K562 (cell line): ENCODE results near the gene ZSWIM8. TPM values are rescaled to one million over a fixed set of nuclear protein-coding genes. Genes with fewer than 3 reads are reported as not detected.
A peak's percentile ranks its signal among the peaks of the same experiment; 100 is the strongest.

Experiments
- ARID1B ChIP-seq: fragments of 450-650 bp; IDR thresholded peaks from 2 replicates; pipeline ENCODE4 v1.6.1; 2016; ENCODE audit warnings: antibody characterized with exemption, mild to moderate bottlenecking, inconsistent platforms
- DMBX1 ChIP-seq: fragments of 250-450 bp; sonication (Bioruptor Pico); IDR thresholded peaks from 2 replicates; pipeline ENCODE4 v1.8.0; 2022; ENCODE audit warnings: inconsistent platforms, mild to moderate bottlenecking, moderate library complexity, borderline replicate concordance
- ELK1 ChIP-seq: sonication (generic); formaldehyde crosslinking; IDR thresholded peaks from 2 replicates; pipeline ENCODE4 v1.8.1; 2022; ENCODE audit warnings: missing genetic modification reagents
- FOXJ2 ChIP-seq: fragments of 200-800 bp; sonication (Bioruptor generic); IDR thresholded peaks from 2 replicates; pipeline ENCODE4 v1.6.1; 2016; ENCODE audit warnings: missing genetic modification characterization, missing compliant biosample characterization
- FOXP1 ChIP-seq: sonication (generic); formaldehyde crosslinking; IDR thresholded peaks from 2 replicates; pipeline ENCODE4 v1.8.0; 2022; ENCODE audit warnings: mild to moderate bottlenecking, missing genetic modification reagents
- FOXP4 ChIP-seq: sonication (generic); formaldehyde crosslinking; IDR thresholded peaks from 2 replicates; pipeline ENCODE4 v1.8.0; 2022; ENCODE audit warnings: mild to moderate bottlenecking, missing genetic modification reagents, borderline replicate concordance
- HBP1 ChIP-seq: fragments of 450-650 bp; formaldehyde crosslinking; IDR thresholded peaks from 2 replicates; pipeline ENCODE4 v1.4.0; 2022; ENCODE audit warnings: missing genetic modification characterization
- KLF10 ChIP-seq: fragments of 250-450 bp; sonication (Bioruptor Pico); IDR thresholded peaks from 2 replicates; pipeline ENCODE4 v1.6.1; 2021; ENCODE audit warnings: matching md5 sums
- KLF16 ChIP-seq: IDR thresholded peaks from 2 replicates; pipeline ENCODE4 v1.6.1; 2016; ENCODE audit warnings: antibody characterized with exemption
- NCOA6 ChIP-seq: fragments of 450-650 bp; IDR thresholded peaks from 2 replicates; pipeline ENCODE4 v1.6.1; 2017; ENCODE audit warnings: mild to moderate bottlenecking
- NKRF ChIP-seq: fragments of 450-650 bp; IDR thresholded peaks from 2 replicates; pipeline ENCODE4 v1.6.1; 2016; ENCODE audit warnings: borderline replicate concordance
- OTX1 ChIP-seq: fragments of 450-650 bp; formaldehyde crosslinking; IDR thresholded peaks from 2 replicates; pipeline ENCODE4 v1.4.0; 2022; ENCODE audit warnings: mild to moderate bottlenecking
- POLR3A ChIP-seq: IDR thresholded peaks from 2 replicates; pipeline ENCODE4 v1.6.1; 2011; ENCODE audit warnings: borderline replicate concordance, mild to moderate bottlenecking, moderate library complexity; ENCODE audit not compliant: insufficient read length, insufficient read depth; ENCODE audit errors: extremely low read depth
- POLR3G ChIP-seq: IDR thresholded peaks from 2 replicates; pipeline ENCODE4 v1.6.1; 2011; ENCODE audit not compliant: insufficient read length, insufficient replicate concordance; ENCODE audit errors: extremely low read depth
- SMARCE1 ChIP-seq: fragments of 450-650 bp; IDR thresholded peaks from 2 replicates; pipeline ENCODE4 v1.7.1; 2016; ENCODE audit warnings: mild to moderate bottlenecking
- ZNF134 ChIP-seq: fragments of 250-450 bp; sonication (Bioruptor Pico); conservative IDR thresholded peaks from 2 replicates; pipeline ENCODE4 v1.4.0; 2020
- ZNF140 ChIP-seq: fragments of 250-450 bp; sonication (Bioruptor Pico); IDR thresholded peaks from 2 replicates; pipeline ENCODE4 v1.8.0; 2021; ENCODE audit warnings: moderate library complexity, mild to moderate bottlenecking, inconsistent platforms
- ZNF23 ChIP-seq: fragments of 250-450 bp; sonication (Bioruptor Pico); IDR thresholded peaks from 2 replicates; pipeline ENCODE4 v1.4.0; 2020; ENCODE audit warnings: mild to moderate bottlenecking
- ZNF282 ChIP-seq: sonication (generic); formaldehyde crosslinking; IDR thresholded peaks from 2 replicates; pipeline ENCODE4 v1.8.1; 2023; ENCODE audit warnings: missing genetic modification reagents
- ZNF444 ChIP-seq: fragments of 250-450 bp; sonication (Bioruptor Pico); IDR thresholded peaks from 2 replicates; pipeline ENCODE4 v1.4.0; 2020; ENCODE audit warnings: mild to moderate bottlenecking, moderate library complexity
- polyA plus RNA-seq, 8 experiments: library from polyadenylated mRNA; depleted of rRNA in 4 of 8; stranded (reverse) in 5 of 8; unstranded in 3 of 8; fragments of >200 nt; fragmentation: Nextera tagmentation in 2 of 8; fragmentation: Illumina TruSeq in 1 of 8; extraction: Ambion mirVana in 2 of 8; extraction: Trizol in 1 of 8; gene quantifications; 2 replicates each; pipeline versions ENCODE4 v1.2.1 to v1.2.3, GENCODE V29; 2011 to 2014; ENCODE audit warnings: inconsistent platforms in 1 of 8, missing spikeins in 1 of 8
- total RNA-seq, 7 experiments: library from RNA; depleted of rRNA in 6 of 7; stranded (reverse); fragments of >200 nt in 6 of 7; fragmentation: Illumina TruSeq in 2 of 7; extraction: Trizol in 2 of 7; gene quantifications; 2 replicates each; pipeline versions ENCODE4 v1.2.1 to v1.2.3, GENCODE V29; 2011 to 2021; ENCODE audit warnings: low replicate concordance in 1 of 7
- TF ChIP-seq, protein P1 (sequence below), 2 experiments: IDR thresholded peaks; 2 replicates each; pipeline ENCODE4 v1.6.1; 2011; ENCODE audit warnings: borderline replicate concordance in 1 of 2, control low read depth in 1 of 2, low read depth in 1 of 2, low read length in 1 of 2, mild to moderate bottlenecking in 1 of 2, mixed read lengths in 1 of 2, moderate library complexity in 1 of 2; ENCODE audit not compliant: insufficient read depth in 1 of 2, insufficient read length in 1 of 2, poor library complexity in 1 of 2, severe bottlenecking in 1 of 2; ENCODE audit errors: extremely low read depth in 1 of 2

Gene ZSWIM8
- total and polyA plus RNA-seq, 9 of the 15 experiments (the other 6 are each of a cell fraction or from before 2014, with no cell fraction given): 5.6 to 47.8 (median 26.7) TPM

GRCh38 chr10:73773152-73773879 lies 12.1 kb upstream of the ZSWIM8 start (continued):
- TF ChIP-seq ZNF282: 0 out of 2 replicates have a peak, but pooled peaks have one; percentile 74
- TF ChIP-seq DMBX1 (CRISPR knock-in tag): no peak
- no peak for TF ChIP-seq ZNF23
- TF ChIP-seq POLR3A: no peak
- TF ChIP-seq NCOA6: no peak
- TF ChIP-seq NKRF: peak; percentile 8; the same call in 1 of the 2 replicates
- no peak for TF ChIP-seq POLR3G
- TF ChIP-seq ARID1B: no peak
- TF ChIP-seq HBP1 (CRISPR knock-in tag): no peak
- TF ChIP-seq ZNF140 (CRISPR knock-in tag): no peak
- 0 out of 2 replicates have a peak, but pooled peaks have one; percentile 43 for TF ChIP-seq OTX1 (CRISPR knock-in tag)
- TF ChIP-seq, protein P1, sequence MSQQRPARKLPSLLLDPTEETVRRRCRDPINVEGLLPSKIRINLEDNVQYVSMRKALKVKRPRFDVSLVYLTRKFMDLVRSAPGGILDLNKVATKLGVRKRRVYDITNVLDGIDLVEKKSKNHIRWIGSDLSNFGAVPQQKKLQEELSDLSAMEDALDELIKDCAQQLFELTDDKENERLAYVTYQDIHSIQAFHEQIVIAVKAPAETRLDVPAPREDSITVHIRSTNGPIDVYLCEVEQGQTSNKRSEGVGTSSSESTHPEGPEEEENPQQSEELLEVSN (IDR thresholded peaks at IDR 0.05; ENCODE audit: borderline replicate concordance in 1 of 2, extremely low read depth in 1 of 2, insufficient read depth in 1 of 2, insufficient read length in 1 of 2, low read depth in 1 of 2, low read length in 1 of 2, poor library complexity in 1 of 2, severe bottlenecking in 1 of 2): no peak
- no peak for TF ChIP-seq ZNF134 (CRISPR knock-in tag)
- no peak for TF ChIP-seq ELK1 (CRISPR knock-in tag)
- no peak for TF ChIP-seq KLF16
- TF ChIP-seq SMARCE1: no peak
- TF ChIP-seq KLF10 (CRISPR knock-in tag): no peak
- TF ChIP-seq FOXJ2: no peak
- TF ChIP-seq ZNF444 (CRISPR knock-in tag): no peak
- 0 out of 2 replicates have a peak, but pooled peaks have one; percentile 18 for TF ChIP-seq FOXP1 (CRISPR knock-in tag)
- no peak for TF ChIP-seq FOXP4
